Kidney (tissue), 14 donors: ENCODE measurements around the gene MMGT1. TPM values are rescaled to one million over a fixed set of nuclear protein-coding genes. Genes with fewer than 3 reads are reported as not detected.
A peak's percentile ranks its signal among the peaks of the same experiment; 100 is the strongest.

Source experiments
- DNase-seq, 5 donors: peaks; one replicate each; pipeline ENCODE4 v3.0.0-alpha.2; 2013 to 2020
- FAIRE-seq: peaks from 2 replicates; lab custom pipeline; 2012; peaks lifted over from hg19 to GRCh38; lab: Jason Lieb, UNC
- H3K27ac ChIP-seq, 2 donors: one replicate each; pipeline ENCODE4 v1.7.0; 2013; ENCODE audit warnings: low read depth in 2 of 2, low read length in 2 of 2, inconsistent platforms in 1 of 2
- H3K27me3 ChIP-seq: one replicate; pipeline ENCODE4 v1.7.1; 2013; ENCODE audit warnings: low read length, inconsistent platforms; ENCODE audit not compliant: control insufficient read depth, insufficient read depth
- H3K36me3 ChIP-seq, 3 donors: one replicate each; pipeline versions ENCODE4 v1.7.0 to v1.7.1; 2013; ENCODE audit warnings: low read length in 3 of 3, control low read depth in 1 of 3, inconsistent platforms in 1 of 3; ENCODE audit not compliant: insufficient read depth in 3 of 3, control insufficient read depth in 2 of 3
- H3K4me1 ChIP-seq, 3 donors: one replicate each; pipeline versions ENCODE4 v1.7.0 to v1.7.1; 2013; ENCODE audit warnings: low read length in 3 of 3, inconsistent platforms in 1 of 3, low read depth in 1 of 3; ENCODE audit not compliant: control insufficient read depth in 2 of 3, insufficient read depth in 2 of 3
- H3K4me3 ChIP-seq, 3 donors: one replicate each; pipeline versions ENCODE4 v1.7.0 to v1.8.1; 2013; ENCODE audit warnings: low read length in 3 of 3, control low read depth in 1 of 3, inconsistent platforms in 1 of 3
- H3K9ac ChIP-seq, 3 donors: one replicate each; pipeline versions ENCODE4 v1.7.0 to v1.7.1; 2013; ENCODE audit warnings: low read length in 3 of 3, control low read depth in 1 of 3, inconsistent platforms in 1 of 3
- H3K9me3 ChIP-seq, 3 donors: one replicate each; pipeline versions ENCODE4 v1.7.0 to v1.7.1; 2013; ENCODE audit warnings: low read length in 3 of 3, control low read depth in 1 of 3, inconsistent platforms in 1 of 3; ENCODE audit not compliant: control insufficient read depth in 2 of 3, insufficient read depth in 1 of 3
- CTCF ChIP-seq: IDR thresholded peaks from 3 replicates; pipeline ENCODE4 v1.5.1; 2012; ENCODE audit warnings: mild to moderate bottlenecking, moderate library complexity, borderline replicate concordance; ENCODE audit not compliant: insufficient read depth; ENCODE audit errors: extremely low read depth
- intact Hi-C: fragments of 100-400 bp; cut with DNase I; formaldehyde crosslinking; loops from one replicate; pipeline ENCODE4 v1.11.1; 2022
- polyA plus RNA-seq: library from polyadenylated mRNA; stranded (reverse); fragments of 350-450 nt; fragmentation: Illumina TruSeq; extraction: RNeasy Lipid Tissue Mini Kit (QIAGEN cat#74804); gene quantifications from one replicate; pipeline ENCODE4 v1.2.3, GENCODE V29; 2014; ENCODE audit warnings: low read depth, low replicate concordance; ENCODE audit not compliant: insufficient read depth
- total RNA-seq: library from RNA; stranded (reverse); fragmentation: NEBNext Ultra II Directional; extraction: Animal tissue kit (Norgen Biotek cat#: 25700); gene quantifications from one replicate; pipeline ENCODE4 v1.2.1, GENCODE V29; 2021
- donor health status: control.
- donor health status: control.
- donor health status: control.
- donor health status: control.
- donor health status: control.
- donor health status: DM: yes; HTN: yes; CAD: no.
- donor health status: Normal renal cell carcinoma (clear cell type).

The MMGT1 gene
- total and polyA plus RNA-seq, 2 donors from 2014 or later, result 15.3 to 30.9 TPM

- Histone ChIP-seq H3K36me3 (no peaks in the 10 kb centered on the region), H3K9ac (peak overlapping the region; percentile 55 to 66 (median 55)), H3K9me3 (no peaks in the 10 kb centered on the region), H3K4me3 (peak overlapping the region; percentile 81 to 89 (median 83)), H3K4me1 (peaks cover 0 to 2% (median 0%) of the 10 kb centered on the region in 3 donors), H3K27ac (no peak overlapping the region), H3K27me3 (peaks cover 2% of the 10 kb centered on the region)
- DNase-seq (peak in 1 of 5 donors; percentile 60), FAIRE-seq (no peak)
- TF ChIP-seq CTCF, result no peak
- intact Hi-C loops, result no loop called here
Observed at GRCh38 chrX:135985973-135986310, 12.2 kb upstream of the MMGT1 start.

DNA sequence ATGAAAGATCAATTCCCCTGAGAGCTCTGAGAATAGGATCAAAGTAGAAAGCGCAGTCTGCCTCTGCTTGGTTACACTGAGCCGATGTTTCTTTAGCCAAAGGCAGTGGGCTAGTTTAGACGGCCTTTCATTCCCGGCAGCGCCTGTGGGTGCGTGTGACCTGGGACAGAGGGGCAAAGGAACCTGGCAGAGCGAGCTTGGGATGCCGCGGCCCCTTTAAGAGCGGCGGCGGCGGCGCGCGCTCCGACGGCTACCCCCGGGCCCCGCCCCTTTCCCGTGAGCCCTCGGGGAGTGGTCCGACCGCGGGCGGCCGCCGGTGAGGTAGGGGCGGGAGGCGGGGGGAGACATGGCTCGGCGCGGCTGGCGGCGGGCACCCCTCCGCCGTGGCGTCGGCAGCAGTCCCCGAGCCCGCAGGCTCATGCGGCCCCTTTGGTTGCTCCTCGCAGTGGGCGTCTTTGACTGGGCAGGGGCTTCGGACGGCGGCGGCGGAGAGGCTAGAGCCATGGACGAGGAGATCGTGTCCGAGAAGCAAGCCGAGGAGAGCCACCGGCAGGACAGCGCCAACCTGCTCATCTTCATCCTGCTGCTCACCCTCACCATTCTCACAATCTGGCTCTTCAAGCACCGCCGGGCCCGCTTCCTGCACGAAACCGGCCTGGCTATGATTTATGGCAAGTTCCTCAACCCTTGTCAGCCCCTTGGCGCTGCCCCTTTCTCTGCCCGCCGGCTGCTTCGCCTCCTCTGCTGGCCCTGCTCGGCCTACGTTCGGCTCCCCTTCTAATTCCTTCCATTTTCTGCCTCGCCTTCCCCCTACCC is 11.6 kb upstream of the MMGT1 start, which contains the start of gene SLC9A6:
Gene SLC9A6 (plus strand): TSS at position 279 of the 816 bp plus-strand sequence. CDS start 224 bp downstream, at position 503.
- peak within 1 kb of the TSS; percentile 73 to 91 (median 82) for H3K9ac ChIP-seq
- no peaks in the 10 kb centered on the region for H3K36me3 ChIP-seq
- no peak for TF ChIP-seq CTCF
- FAIRE-seq (no peak), DNase-seq (peak; percentile 79 to 91 (median 80))
- H3K9me3 ChIP-seq, result no peaks in the 10 kb centered on the region
- H3K27ac ChIP-seq, result peak within 1 kb of the TSS; percentile 49 to 60
- peak within 1 kb of the TSS; percentile 81 to 89 (median 88) for H3K4me3 ChIP-seq
- intact Hi-C loops, result no loop called here
- H3K27me3 ChIP-seq, result peaks cover 2% of the 10 kb centered on the region
- peaks cover 0 to 2% (median 0%) of the 10 kb centered on the region in 3 donors for H3K4me1 ChIP-seq

GRCh38 chrX:135984791-135985156 is 11.0 kb upstream of the MMGT1 start:
- FAIRE-seq (peak; percentile 74), DNase-seq (peak in 2 of 5 donors; percentile 9 to 16)
- Histone ChIP-seq H3K27ac (peak overlapping the region; percentile 49 to 60), H3K9ac (peak overlapping the region; percentile 73 to 91 (median 82)), H3K4me1 (peaks cover 0 to 2% (median 0%) of the 10 kb centered on the region in 3 donors), H3K4me3 (peak overlapping the region; percentile 81 to 89 (median 88)), H3K27me3 (peaks cover 2% of the 10 kb centered on the region), H3K36me3 (no peaks in the 10 kb centered on the region), H3K9me3 (no peaks in the 10 kb centered on the region)
- TF ChIP-seq CTCF, result no peak
- intact Hi-C loops, result no loop called here
